OCI-LY1 (cell line): ENCODE results near the gene FAU.

ENCODE experiments used
- CTCF ChIP-seq: fragments of 200-600 bp; sonication (generic), shearing (Covaris generic); IDR thresholded peaks from 2 replicates; pipeline ENCODE4 v1.5.1; 2017; ENCODE audit warnings: mild to moderate bottlenecking, antibody characterized with exemption, low read length, moderate library complexity, mixed read lengths
- EZH2 ChIP-seq: fragments of 200-600 bp; sonication (generic), shearing (Covaris generic); IDR thresholded peaks from 2 replicates; pipeline ENCODE4 v1.8.0; 2017; ENCODE audit warnings: borderline replicate concordance, mixed run types, mild to moderate bottlenecking, antibody characterized with exemption, low read length, moderate library complexity, mixed read lengths

- TF ChIP-seq CTCF (no peak), EZH2 (no peak)
Observed at GRCh38 chr11:65107751-65108468, 14.0 kb downstream of the FAU start.
